GM19099 (cell line): ENCODE measurements around the gene HCRT.

ENCODE experiments used
- POLR2A ChIP-seq: IDR thresholded peaks from 3 replicates; pipeline ENCODE4 v1.6.1; 2011; ENCODE audit warnings: low read depth; ENCODE audit not compliant: insufficient read length; ENCODE audit errors: extremely low read depth

The HCRT gene

DNA sequence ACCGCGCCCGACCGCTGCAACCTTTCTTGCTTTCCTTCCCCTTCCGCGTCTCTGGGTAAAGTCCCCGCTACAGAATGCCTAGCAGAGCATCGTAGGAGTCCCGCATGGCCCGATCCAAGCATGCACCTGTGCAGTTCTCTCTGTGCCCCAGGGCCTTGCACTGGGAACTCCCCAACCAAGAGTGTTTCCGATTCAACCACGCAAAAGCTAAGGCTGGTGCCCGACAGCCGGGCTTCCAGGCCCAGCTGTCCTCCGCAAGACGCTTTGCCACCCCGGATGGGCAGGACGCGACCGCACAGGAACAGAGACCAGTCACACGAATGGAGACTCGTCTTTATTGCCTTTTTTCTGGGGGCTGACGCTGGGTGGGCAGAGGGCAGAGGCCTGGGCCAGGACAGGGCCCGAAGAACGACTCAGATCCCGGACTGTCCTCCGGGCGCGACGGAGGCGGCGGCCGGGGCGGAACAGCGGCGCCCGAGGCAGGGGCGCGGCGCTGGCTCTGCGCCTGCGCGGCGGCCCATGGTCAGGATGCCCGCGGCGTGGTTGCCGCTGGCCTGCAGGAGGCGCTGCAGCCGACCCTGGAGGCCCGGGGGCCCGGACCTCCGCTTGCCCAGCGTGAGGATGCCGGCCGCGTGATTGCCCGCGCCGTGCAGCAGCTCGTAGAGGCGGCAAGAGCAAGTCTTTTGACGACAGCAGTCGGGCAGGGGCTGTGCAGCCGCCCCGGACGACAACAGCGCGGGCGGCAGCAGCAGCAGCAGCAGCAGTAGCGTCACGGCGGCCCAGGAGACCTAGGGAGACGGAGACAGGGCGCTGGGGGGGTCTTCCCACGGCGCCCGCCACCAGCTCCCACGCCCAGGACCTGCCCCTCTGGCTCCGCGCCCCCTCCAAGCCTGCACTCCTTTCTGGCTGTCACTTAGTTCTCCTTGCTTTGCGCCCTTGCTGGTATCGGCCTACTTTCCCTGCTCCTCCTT lies 1.2 kb downstream of the HCRT start:
- peak; percentile 81 for TF ChIP-seq POLR2A

DNA sequence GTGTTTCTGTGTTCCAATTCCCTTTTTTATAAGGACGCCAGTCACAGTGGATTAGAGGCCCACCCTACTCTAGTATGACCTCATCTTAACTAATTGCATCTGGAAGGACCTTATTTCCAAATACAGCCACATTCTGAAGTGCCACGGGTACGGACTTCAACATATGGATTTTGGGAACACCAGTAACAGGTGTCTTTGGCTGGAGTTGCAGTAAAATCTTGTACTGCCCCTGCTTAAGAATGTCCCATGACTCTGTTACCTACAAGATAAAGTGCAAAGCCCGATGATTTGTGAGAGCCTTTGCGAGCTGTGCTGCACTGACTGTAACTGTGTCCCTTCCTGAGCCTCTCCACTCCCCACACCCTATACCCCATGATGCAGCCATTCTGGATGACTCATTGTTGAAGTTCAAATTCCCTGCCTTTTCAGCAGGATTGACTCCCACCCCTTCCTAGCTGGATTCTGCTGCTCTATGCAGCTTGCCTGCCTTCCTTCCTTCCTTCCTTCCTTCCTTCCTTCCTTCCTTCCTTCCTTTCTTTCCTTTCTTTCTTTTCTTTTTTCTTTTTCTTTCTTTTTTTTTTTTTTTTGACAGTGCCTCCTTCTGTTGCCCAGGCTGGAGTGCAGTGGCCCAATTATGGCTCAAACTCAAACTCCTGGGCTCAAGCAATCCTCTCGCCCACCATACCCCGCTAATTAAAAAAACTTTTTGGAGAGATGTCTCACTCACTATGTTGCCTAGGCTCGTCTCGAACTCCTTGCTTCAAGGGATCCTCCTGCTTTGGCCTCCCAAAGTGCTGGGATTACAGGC lies 2.1 kb downstream of the HCRT start:
- no peak for TF ChIP-seq POLR2A

DNA sequence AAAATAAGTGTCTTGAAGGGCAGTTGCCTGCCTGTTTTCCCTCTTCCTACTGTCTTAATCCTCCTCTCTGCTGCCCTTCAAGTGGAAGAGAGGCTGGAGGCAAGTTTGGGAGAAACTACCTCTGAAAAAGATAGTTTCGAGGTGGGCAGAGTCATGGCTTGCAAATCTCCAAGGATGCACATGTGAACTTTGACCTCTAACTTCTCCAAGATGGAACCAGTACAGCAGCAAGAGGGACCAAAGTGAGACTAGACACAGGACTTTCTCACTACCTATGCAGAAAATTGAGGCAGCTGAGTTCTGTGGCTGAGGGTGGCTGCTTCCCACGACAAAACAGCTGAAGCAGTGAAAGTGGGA lies 3.4 kb downstream of the HCRT start:
- TF ChIP-seq POLR2A = no peak

DNA sequence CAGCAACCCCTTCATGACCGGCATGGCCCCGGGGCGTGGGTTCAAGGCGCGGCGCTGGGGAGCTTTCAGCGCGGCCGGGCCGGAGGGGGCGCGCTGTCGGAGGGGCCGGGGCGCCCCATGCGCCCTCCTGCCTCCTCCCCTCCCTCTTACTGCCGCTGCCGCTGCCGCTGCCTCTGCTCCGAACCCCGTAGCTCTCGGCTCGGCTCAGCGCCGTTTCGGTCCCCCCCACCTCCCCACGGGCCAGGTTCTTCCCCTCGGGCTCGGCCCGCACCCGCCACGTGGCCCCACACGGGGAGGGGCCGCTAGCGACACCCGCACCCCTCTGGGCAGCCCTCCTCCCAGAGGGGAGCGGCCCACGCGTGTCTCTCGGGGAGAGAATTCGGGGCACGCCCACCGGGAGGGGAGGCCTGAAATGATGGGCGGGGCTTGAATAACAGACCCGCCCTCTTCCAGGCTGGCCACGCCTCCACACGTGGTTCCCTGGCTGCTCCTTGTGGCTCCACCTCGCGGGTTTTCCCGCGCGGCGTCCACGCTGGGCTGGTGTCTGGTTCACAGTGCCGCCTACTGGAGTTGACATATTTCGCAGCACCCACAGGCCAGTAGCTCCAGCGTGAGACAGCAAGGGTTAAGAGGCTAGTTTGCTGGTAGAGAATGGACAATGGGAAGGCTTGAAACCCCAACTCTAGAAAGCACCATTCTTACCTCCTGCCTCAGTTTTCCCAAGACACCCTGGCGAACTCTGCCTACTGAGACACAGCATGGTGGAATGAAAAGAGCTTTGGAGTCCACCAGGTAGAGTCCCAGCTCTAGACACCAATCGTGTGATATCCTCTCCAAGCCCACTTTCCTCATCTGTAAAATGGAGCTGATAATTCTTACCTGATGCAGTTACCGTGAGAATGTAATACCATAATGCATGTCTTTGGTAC lies 4.1 kb downstream of the HCRT start, which contains the start of gene KCNH4:
TSS of gene KCNH4 (minus strand) at position 221 of the 929 bp plus-strand sequence. CDS start at position 24, 197 bp downstream.
- no peak for TF ChIP-seq POLR2A

DNA sequence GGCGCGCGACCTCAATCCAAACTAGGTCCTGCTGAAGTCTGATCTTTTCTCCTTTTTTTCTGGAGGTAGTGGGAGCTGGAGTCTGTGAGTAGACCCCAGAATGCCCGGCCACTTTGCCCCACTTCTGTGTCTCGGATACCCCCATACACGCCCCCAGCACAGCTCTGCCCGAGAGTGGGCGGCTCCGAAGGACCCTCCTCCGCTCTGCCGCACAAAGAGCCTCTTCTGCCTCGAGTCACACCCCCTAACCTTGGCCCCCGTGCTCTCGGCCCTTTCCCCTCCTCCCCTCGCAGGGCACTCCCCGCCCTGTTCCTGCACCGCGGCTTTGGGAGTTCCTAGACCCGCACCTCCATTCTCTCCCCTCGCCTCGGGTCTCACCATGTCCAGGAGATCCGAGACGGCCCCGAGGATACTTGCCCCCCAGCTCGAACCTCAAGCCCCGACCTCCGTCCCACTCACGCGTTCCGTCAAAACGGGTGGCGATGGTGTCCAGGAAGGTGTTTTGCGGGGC lies 4.8 kb downstream of the HCRT start:
- TF ChIP-seq POLR2A = no peak

DNA sequence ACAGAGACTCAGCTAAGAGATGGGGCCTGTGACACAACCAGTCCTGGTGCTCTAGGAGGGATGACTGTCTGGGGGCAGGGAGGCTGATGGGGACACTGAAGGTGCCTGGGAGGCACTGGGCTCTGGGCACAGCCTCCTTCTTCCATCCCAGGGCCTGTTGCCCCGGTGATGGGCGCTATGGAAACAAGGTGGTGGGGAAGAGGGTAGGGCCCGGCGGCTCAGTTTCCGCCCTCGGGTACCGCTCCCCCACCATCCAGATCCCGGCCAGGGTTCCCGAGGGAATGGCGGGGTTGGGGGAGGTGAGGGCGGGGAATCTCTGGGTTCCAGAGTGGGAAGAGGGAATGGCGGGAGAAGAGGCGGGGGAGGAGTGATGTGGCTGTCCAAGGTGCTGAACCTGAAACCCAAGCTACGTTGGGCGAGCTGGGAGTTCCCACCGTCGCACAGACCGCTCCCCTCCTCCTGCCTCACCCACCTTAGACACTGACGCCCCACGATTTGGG lies 5.3 kb downstream of the HCRT start:
- TF ChIP-seq POLR2A = no peak

DNA sequence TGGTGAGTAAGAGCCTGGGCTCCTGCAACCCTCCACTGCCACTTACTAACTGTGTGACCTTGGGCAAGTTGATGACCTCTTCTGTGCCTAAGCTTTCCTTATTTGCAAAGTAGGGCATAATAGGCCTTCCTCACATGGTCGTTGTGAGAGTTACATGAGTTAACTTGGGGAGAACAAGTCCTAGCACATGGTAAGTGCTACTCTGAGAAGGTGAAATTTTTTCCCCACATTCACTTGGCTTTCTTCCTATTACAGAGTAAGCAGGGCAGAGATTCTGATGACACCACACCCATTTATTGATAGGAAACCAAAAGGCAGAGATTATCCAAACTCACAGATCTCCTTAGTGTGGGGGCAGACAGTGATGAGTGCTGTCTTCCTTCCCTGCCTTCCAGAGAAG lies 5.9 kb downstream of the HCRT start:
- TF ChIP-seq POLR2A = no peak

DNA sequence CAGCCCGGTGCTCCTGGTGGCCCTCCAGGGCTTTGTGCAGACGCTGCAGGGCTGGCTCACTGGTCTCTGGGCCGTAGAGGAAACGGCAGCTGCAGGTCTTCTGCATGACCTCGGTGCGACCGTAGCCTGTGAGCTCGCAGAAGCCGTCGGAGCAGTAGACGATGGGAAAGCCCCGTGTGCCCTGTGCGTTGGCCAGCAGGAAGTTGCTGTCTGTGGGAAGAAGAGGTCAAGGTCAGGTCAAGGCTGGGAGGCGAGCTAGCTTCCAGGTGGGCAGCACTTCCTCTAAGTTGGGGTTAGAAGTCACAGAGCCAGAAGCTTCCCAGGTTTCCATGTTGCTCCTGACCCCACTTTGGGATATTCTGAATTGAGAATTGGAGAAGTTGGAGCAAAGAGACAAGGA lies 6.4 kb downstream of the HCRT start:
- TF ChIP-seq POLR2A = peak; percentile 41

DNA sequence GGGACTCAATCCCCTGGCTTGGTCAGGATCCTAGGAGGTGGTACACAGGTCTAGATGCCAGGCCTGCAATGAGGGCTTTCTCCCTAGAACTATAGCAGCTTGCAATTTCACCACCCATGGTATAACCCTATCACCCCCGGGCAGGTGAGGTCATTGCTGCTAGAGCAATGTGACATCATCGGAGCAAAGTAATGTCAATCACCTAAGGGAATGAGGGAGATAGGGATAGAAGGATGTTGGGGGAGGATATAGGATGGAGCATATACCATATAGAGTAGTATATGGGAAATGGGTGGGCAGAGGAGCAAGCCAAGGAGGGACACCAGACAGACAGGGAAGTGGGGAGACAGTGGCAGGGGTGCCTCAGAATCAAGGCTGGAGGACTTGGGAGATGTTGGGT lies 7.6 kb downstream of the HCRT start:
- TF ChIP-seq POLR2A = no peak

DNA sequence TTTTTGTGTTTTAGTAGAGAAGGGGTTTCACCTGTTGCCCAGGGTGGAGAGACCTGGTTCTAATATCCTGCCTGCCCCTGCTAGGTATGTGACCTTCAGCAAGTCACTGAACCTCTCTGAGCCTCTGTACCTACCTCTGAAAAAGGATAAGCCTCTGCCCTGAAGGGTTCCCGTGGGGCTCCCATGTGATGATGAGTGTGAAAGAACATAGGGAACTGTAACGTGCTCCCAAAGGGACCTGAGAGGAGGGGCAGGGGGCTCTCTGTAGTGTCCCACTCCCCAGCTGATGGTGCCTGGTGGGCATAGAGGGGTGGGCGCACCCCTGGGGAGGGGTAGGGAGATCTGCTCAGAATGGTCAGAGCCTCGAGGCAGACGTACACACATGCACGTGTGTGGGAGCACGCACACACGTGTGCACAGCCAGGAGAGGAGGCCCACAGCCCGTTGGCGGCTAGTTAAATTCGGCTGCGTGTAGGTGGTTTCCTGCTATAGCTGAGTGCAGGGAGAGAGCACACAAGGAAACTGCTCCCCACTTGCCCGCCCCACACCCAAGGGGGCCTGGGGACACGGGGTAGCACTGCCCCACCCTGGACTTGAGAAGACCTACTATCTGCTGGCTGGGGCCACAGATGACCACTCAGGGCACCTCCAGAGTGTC lies 11.0 kb downstream of the HCRT start:
- no peak for TF ChIP-seq POLR2A

DNA sequence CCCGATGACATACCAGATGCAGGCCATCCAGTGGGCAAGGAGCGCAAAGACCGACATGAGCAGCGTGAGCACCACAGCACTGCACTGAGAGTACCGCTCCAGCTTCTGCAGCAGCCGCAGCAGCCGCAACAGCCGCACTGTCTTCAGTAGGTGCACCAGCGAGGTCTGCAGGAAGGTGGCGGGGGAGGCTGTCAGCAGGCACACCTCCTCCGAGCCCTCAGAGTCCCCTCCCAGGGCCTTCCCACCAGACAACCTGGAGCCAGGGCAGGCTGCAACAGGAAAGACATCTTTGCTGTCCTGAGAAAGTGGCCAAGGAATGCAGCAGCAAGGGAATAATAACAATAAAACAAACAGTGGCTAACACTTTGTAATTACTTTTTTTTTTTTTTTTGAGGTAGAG lies 13.4 kb downstream of the HCRT start:
- TF ChIP-seq POLR2A = no peak

DNA sequence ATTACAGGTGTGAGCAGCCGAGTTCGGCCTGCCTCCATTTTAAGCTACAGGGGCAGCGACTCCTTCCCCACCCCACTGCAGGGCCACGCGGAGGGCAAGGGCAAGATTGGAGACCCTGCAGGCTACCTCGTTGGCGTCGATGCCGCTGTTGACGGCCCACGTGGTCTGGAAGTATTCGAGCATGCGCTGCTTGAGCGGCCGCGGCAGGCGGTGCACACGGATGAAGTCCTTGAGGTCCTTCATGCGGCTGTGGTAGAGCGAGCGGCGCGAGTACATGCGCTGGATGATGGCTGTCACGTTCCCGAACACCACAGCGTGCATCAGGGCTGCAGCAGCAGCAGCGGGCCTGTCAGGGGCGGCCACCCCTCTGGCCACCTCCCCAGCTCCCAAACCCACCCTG lies 15.9 kb downstream of the HCRT start:
- no peak for TF ChIP-seq POLR2A

DNA sequence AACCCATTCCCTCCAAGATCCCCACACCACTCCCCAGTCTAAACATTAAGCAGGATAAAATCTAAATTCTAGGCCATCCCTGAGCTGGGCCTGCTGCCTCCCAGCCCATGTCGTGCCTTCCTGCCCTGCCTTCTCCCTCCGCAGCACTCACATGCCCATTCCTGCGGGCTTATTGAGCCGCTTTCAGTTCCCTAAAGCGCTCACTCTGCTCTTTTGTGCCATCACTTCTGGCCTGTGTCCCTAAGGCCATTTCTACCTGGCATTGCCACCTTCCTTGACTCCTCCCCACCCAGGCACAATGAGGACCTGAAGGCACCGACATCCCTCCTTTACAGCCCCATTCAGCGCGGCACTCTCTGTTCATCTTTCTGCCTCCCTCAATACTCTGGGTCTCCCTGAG lies 17.4 kb downstream of the HCRT start:
- TF ChIP-seq POLR2A = no peak
